Activated T-cell treated with anti-CD3 and anti-CD28 coated beads, Interleukin-2, amount 50 U/mL, for 72 hours (primary cell): ENCODE results near the gene AKR1B15. TPM values are rescaled to one million over a fixed set of nuclear protein-coding genes. Genes with fewer than 3 reads are reported as not detected.
"Not testable (repeated sequence)": the region's sequence is repeated elsewhere in the genome, so short reads cannot be mapped to it uniquely, and the experiment has no call there.

Source experiments
- ATAC-seq, 2 donors: fragments of 150-1000 bp; cut with Tn5 transposase; replicated peaks in 1 of 2; 2 replicates each; pipeline ENCODE4 v1.10.0; 2021; ENCODE audit warnings: moderate library complexity in 2 of 2, mild to moderate bottlenecking in 1 of 2
- DNase-seq, 2 donors: peaks; one replicate each; pipeline ENCODE4 v3.0.0; 2021 to 2022; ENCODE audit warnings: mixed read lengths in 1 of 2
- H3K27ac Mint-ChIP-seq: one replicate; pipeline ENCODE4 v1.8.0; 2022; ENCODE audit warnings: mild to moderate bottlenecking, moderate library complexity, mixed read lengths
- H3K27me3 Mint-ChIP-seq: one replicate; pipeline ENCODE4 v1.8.0; 2022; ENCODE audit warnings: low read depth, mixed read lengths
- H3K36me3 Mint-ChIP-seq, 2 donors: one replicate each; pipeline ENCODE4 v1.8.0; 2022; ENCODE audit warnings: mixed read lengths in 2 of 2, mild to moderate bottlenecking in 1 of 2; ENCODE audit not compliant: insufficient read depth in 2 of 2
- H3K4me1 Mint-ChIP-seq: one replicate; pipeline ENCODE4 v1.8.0; 2022; ENCODE audit warnings: low read depth, mixed read lengths
- H3K4me3 Mint-ChIP-seq, 2 donors: one replicate each; pipeline ENCODE4 v1.8.0; 2022; ENCODE audit warnings: mild to moderate bottlenecking in 2 of 2, mixed read lengths in 2 of 2, moderate library complexity in 2 of 2
- H3K9me3 Mint-ChIP-seq, 2 donors: one replicate each; pipeline ENCODE4 v1.8.0; 2022; ENCODE audit warnings: mixed read lengths in 2 of 2
- total RNA-seq, 2 donors: library from RNA; stranded (reverse); gene quantifications; one replicate each; pipeline ENCODE4 v1.2.3, GENCODE V29; 2022

The AKR1B15 gene
- total RNA-seq, 2 donors from 2014 or later = not detected

GRCh38 chr7:134515569-134516468 lies 33.1 kb upstream of the AKR1B15 start:
- Mint-ChIP-seq H3K36me3 (no peaks in the 10 kb centered on the region), H3K9me3 (no peaks in the 10 kb centered on the region), H3K27me3 (peaks cover 28% of the 10 kb centered on the region), H3K4me3 (no peak overlapping the region), H3K27ac (no peak overlapping the region), H3K4me1 (peaks cover 16% of the 10 kb centered on the region)
- no peak for DNase-seq
- ATAC-seq = no peak

DNA sequence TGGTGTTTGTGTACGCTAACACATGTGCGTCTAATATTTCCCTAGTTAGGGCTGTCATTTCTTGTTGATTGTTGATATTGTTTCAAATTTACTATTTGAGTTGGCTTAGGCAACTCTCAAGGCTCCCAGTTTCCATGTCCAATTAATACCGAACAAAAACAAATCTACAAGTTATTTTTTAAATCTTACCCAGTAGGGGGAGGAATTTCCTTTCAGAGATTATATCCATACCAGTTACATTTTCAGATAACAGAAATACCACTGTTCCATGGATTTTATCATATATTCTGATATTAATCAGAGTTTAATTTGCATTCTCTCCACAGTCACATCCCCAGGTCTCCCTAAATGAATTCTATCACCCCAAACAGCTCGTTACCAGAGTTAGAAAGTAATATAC lies 28.8 kb upstream of the AKR1B15 start:
- no peaks in the 10 kb centered on the region for H3K36me3 Mint-ChIP-seq
- H3K27me3 Mint-ChIP-seq = peaks cover 21% of the 10 kb centered on the region
- H3K4me3 Mint-ChIP-seq = no peak overlapping the region
- no peaks in the 10 kb centered on the region for H3K4me1 Mint-ChIP-seq
- DNase-seq = no peak
- ATAC-seq = no peak
- no peak overlapping the region for H3K27ac Mint-ChIP-seq
- H3K9me3 Mint-ChIP-seq = no peaks in the 10 kb centered on the region

GRCh38 chr7:134522601-134523000 lies 26.3 kb upstream of the AKR1B15 start:
- Mint-ChIP-seq H3K27me3 (peaks cover 7% of the 10 kb centered on the region), H3K36me3 (no peaks in the 10 kb centered on the region), H3K4me3 (no peak overlapping the region), H3K4me1 (no peaks in the 10 kb centered on the region), H3K27ac (no peak overlapping the region), H3K9me3 (no peaks in the 10 kb centered on the region)
- DNase-seq (no peak), ATAC-seq (no peak)

DNA sequence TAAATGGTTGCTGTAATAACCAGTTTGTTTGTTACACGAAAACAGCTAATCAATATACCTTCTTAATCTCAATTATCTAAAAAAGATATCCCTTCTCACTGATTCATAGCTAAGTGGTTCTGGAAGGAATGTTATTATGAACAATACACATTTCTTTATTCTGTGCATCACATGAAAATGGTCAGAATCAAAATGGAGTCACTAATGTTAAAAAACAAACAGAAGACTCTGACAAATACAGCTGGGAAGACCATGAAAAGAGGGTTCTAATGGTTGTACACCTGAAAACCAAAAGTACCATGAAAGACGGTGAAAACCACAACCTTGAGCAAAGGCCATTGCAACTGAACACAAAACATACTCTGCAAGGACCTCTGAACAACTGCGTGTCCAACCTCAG lies 23.5 kb upstream of the AKR1B15 start:
- not testable (repeated sequence) for DNase-seq, H3K36me3 Mint-ChIP-seq, H3K9me3 Mint-ChIP-seq, H3K4me3 Mint-ChIP-seq, H3K27ac Mint-ChIP-seq, H3K4me1 Mint-ChIP-seq, ATAC-seq
- peaks cover 12% of the 10 kb centered on the region for H3K27me3 Mint-ChIP-seq

DNA sequence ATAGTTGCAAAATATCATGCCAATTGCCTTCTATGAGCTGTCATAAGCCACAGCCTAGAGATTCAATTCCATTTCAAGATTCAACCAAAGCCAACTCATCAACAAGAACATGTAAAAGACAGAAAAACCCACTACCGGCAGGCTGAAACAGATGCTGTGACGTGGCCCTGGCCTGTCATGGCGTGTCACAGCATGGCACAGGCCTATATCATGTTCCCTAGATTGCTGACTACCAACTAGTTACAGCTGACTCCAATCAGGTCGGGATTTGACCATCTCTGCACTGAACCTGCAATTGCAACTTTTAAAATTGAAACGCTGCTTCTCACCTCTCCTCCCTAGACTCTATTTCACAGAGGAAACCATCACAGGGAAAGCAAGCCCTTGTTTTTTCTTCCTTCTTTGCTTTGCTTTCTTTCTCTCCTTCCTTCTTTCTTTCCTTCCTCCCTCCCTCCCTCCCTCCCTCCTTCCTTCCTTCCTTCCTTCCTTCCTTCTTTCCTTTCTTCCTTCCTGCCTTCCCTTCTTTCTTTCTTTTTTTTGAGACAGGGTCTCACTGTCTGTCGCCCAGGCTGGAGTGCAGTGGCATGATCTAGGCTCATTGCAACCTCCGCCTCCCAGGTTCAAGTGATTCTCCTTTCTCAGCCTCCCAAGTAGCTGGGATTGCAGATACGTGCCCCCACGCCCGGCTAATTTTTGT lies 22.2 kb upstream of the AKR1B15 start:
- not testable (repeated sequence) for H3K36me3 Mint-ChIP-seq, H3K4me1 Mint-ChIP-seq, H3K27ac Mint-ChIP-seq, H3K9me3 Mint-ChIP-seq, DNase-seq, ATAC-seq, H3K4me3 Mint-ChIP-seq
- peaks cover 12% of the 10 kb centered on the region for H3K27me3 Mint-ChIP-seq

DNA sequence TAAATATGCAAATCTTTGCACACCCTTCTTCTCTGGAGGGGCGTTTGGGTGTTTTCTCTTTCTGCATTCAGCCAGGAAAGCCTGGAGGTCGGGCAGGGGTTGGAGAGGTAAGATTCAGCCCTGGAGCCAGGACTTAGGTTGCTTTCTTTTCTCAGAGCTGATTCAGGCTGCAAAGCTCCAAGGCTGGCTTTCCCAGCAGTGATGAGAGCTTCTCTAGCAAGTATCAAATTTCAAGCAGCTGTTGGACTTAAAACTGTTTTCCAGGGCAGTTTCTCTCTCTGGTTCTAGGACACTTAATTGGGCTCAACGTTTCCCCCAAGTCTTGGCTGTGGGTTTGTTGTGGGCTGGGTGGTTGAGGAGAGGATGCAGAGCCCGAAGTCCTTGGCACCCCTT lies 20.9 kb upstream of the AKR1B15 start:
- no peak for DNase-seq
- Mint-ChIP-seq H3K27me3 (peaks cover 12% of the 10 kb centered on the region), H3K36me3 (no peaks in the 10 kb centered on the region), H3K27ac (no peak overlapping the region), H3K4me3 (no peak overlapping the region), H3K9me3 (no peaks in the 10 kb centered on the region), H3K4me1 (no peaks in the 10 kb centered on the region)
- ATAC-seq = no peak

- Mint-ChIP-seq H3K27me3 (peaks cover 12% of the 10 kb centered on the region), H3K36me3 (no peaks in the 10 kb centered on the region), H3K27ac (no peak overlapping the region), H3K4me3 (no peak overlapping the region), H3K4me1 (no peaks in the 10 kb centered on the region), H3K9me3 (no peaks in the 10 kb centered on the region)
- DNase-seq (no peak), ATAC-seq (no peak)
Measured at GRCh38 chr7:134528749-134529148, 20.2 kb upstream of the AKR1B15 start.

DNA sequence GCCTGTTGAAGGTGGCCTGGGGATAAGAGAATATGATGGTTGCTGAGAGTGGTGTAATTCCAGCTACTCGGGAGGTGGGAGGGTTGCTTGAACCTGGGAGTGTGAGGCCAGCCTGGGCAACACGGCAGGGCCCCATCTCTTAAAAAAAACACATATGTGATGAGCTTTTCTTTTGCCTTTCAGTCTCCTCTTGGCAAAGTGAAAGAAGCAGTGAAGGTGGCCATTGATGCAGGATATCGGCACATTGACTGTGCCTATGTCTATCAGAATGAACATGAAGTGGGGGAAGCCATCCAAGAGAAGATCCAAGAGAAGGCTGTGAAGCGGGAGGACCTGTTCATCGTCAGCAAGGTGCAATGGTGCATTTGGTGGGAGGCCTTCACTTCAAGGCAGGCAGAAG lies 18.4 kb upstream of the AKR1B15 start:
- no peak overlapping the region for H3K4me3 Mint-ChIP-seq
- H3K36me3 Mint-ChIP-seq = no peaks in the 10 kb centered on the region

DNA sequence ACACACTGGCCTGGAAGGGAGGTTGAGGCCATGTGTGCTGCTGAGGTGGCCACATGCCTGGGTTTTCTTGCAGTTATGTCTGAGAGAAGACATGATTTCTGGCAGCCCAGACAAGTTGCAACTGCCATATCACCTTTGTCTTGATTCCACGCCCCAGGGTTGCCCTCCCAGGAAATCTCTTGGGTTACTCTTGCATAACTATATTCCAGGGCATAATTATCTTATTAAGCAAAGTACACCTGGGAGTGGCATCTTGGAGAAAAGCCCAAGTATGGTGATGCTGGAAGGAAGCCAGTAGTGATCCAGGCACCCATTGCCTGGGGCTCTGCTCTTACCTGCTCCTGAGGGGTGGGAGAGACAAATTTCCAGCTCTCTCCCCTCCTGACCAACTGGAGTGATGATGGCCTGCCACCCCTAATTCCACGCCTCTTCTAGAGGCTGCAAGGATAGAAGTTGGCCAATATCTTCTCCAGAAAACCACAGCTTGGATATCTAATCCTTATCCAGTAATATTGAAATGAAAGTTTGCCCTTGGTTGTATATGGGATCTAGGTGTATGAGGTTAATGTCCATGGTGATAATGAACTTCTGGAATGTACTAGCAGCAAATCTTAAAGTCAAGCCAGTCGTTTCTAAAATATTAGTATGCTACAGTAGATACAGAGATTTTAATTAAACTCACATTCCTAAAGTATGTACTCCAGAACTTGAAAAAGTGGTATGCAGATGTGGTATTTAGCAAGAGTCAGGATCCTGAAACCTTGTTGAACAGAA lies 16.5 kb upstream of the AKR1B15 start:
- Mint-ChIP-seq H3K4me3 (no peak overlapping the region), H3K4me1 (no peaks in the 10 kb centered on the region), H3K36me3 (no peaks in the 10 kb centered on the region), H3K9me3 (no peaks in the 10 kb centered on the region), H3K27ac (no peak overlapping the region), H3K27me3 (peaks cover 12% of the 10 kb centered on the region)
- DNase-seq (no peak), ATAC-seq (no peak)

More for the DNA sequence above, 18.4 kb upstream of the AKR1B15 start:
- Mint-ChIP-seq H3K9me3 (no peaks in the 10 kb centered on the region), H3K27me3 (peaks cover 12% of the 10 kb centered on the region), H3K27ac (no peak overlapping the region), H3K4me1 (no peaks in the 10 kb centered on the region)
- ATAC-seq (no peak), DNase-seq (no peak)

DNA sequence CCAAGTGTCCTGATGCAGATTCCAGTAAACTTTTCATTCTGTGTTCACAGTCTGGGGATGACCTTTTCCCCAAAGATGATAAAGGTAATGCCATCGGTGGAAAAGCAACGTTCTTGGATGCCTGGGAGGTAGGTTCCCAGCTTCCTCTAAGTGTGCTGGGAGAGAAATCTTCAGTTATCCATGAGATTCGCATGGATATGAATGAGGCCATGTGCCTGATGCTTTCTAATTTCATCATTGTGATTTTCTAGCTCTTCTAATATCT lies 16.0 kb upstream of the AKR1B15 start:
- no peaks in the 10 kb centered on the region for H3K9me3 Mint-ChIP-seq
- H3K4me1 Mint-ChIP-seq = no peaks in the 10 kb centered on the region
- ATAC-seq = no peak
- no peak overlapping the region for H3K4me3 Mint-ChIP-seq
- H3K36me3 Mint-ChIP-seq = no peaks in the 10 kb centered on the region
- no peak for DNase-seq
- peaks cover 12% of the 10 kb centered on the region for H3K27me3 Mint-ChIP-seq
- no peak overlapping the region for H3K27ac Mint-ChIP-seq

DNA sequence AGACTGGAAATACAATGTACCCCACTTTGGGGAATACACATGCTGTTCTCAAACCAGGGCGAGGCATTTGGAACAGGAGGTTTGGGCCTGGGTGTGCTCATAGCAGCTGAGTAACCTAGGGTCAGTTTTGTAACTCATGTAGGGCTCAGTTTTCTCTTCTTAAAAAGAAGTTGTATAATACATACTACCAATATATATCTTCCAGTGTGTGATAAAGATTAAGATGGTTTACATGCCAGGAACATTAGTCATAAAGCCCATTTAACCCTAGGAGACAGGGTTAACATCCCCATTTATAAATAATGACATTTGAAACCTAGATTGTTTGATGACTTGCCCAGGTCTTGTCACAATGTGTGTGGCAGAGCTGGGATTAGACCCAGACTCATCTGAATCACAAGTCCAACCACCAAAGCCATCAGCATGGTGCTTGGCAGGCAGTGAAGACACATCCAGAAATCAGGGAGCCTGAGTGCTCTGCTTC lies 15.6 kb upstream of the AKR1B15 start:
- Mint-ChIP-seq H3K9me3 (no peaks in the 10 kb centered on the region), H3K27me3 (peaks cover 12% of the 10 kb centered on the region), H3K27ac (no peak overlapping the region), H3K4me1 (no peaks in the 10 kb centered on the region), H3K4me3 (no peak overlapping the region), H3K36me3 (no peaks in the 10 kb centered on the region)
- ATAC-seq (no peak), DNase-seq (no peak)

- no peak for ATAC-seq
- Mint-ChIP-seq H3K27me3 (peaks cover 12% of the 10 kb centered on the region), H3K4me1 (no peaks in the 10 kb centered on the region), H3K36me3 (no peaks in the 10 kb centered on the region), H3K27ac (no peak overlapping the region), H3K9me3 (no peaks in the 10 kb centered on the region), H3K4me3 (no peak overlapping the region)
- DNase-seq = no peak
Measured at GRCh38 chr7:134534633-134535032, 14.3 kb upstream of the AKR1B15 start.

DNA sequence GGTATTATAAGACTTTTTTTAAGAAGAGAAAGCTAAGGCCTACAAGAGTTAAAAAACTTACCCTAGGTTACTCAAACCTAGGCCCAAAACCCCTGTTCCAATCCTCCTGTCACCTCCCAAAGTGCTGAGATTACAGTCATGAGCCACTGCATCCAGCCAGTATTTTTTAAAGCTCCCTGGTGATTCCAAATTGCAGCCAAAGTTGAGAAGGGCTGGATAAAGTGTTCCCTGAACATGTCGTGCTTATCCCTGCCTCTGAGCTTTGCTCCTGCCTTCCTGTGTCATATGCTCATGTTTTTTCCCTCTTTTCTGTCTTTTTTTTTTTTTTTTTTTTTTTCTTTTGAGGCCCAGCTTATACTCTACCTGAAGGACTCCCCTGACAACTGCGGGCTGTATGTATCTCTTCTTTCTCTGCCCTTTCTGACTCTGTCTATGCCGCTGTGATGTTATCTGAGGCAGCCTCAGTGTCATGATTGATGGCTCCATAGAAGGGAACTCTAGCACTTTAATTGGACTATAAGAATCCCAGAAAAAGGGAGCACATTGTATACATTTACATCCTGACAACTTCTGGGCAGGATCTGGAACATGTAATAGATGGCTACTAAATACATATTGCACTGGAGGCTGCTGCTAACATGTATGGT lies 13.5 kb upstream of the AKR1B15 start:
- no peaks in the 10 kb centered on the region for H3K36me3 Mint-ChIP-seq
- no peaks in the 10 kb centered on the region for H3K4me1 Mint-ChIP-seq
- DNase-seq (no peak), ATAC-seq (no peak)
- peaks cover 13% of the 10 kb centered on the region for H3K27me3 Mint-ChIP-seq
- no peak overlapping the region for H3K4me3 Mint-ChIP-seq
- no peak overlapping the region for H3K27ac Mint-ChIP-seq
- no peaks in the 10 kb centered on the region for H3K9me3 Mint-ChIP-seq
